Activated T-helper 9 cell treated with anti-CD3 and anti-CD28 coated beads, Interleukin-2, amount 50 U/mL, for 16 hours (primary cell): ENCODE measurements around the gene EGLN1.
"Not testable (repeated sequence)": the region's sequence is repeated elsewhere in the genome, so short reads cannot be mapped to it uniquely, and the experiment has no call there.

ENCODE experiments used
- DNase-seq: peaks from one replicate; pipeline ENCODE4 v3.0.0-alpha.2; 2020; ENCODE audit warnings: low read depth

EGLN1 gene

GRCh38 chr1:231421971-231422797 is at the start of gene EGLN1:
Gene EGLN1, minus strand, starts transcription at chr1:231422287. Its CDS starts 399 bp downstream, at chr1:231421888.
- DNase-seq: peak; percentile 77

GRCh38 chr1:231471500-231471899 is 49.4 kb upstream of the EGLN1 start:
- DNase-seq: not testable (repeated sequence)

GRCh38 chr1:231471027-231471426 is 48.9 kb upstream of the EGLN1 start:
- not testable (repeated sequence) for DNase-seq

GRCh38 chr1:231467986-231468385 is 45.9 kb upstream of the EGLN1 start:
- DNase-seq: no peak

GRCh38 chr1:231465051-231465450 is 43.0 kb upstream of the EGLN1 start:
- DNase-seq: no peak

GRCh38 chr1:231463541-231463940 is 41.5 kb upstream of the EGLN1 start:
- no peak for DNase-seq

- peak; percentile 30 for DNase-seq
Observed at GRCh38 chr1:231460614-231461013, 38.5 kb upstream of the EGLN1 start.

- not testable (repeated sequence) for DNase-seq
Observed at GRCh38 chr1:231459438-231459837, 37.4 kb upstream of the EGLN1 start.

- DNase-seq: not testable (repeated sequence)
Observed at GRCh38 chr1:231457956-231458355, 35.9 kb upstream of the EGLN1 start.

- not testable (repeated sequence) for DNase-seq
Observed at GRCh38 chr1:231454133-231454532, 32.0 kb upstream of the EGLN1 start.

GRCh38 chr1:231446138-231446537 is 24.1 kb upstream of the EGLN1 start:
- no peak for DNase-seq

GRCh38 chr1:231444059-231444458 is 22.0 kb upstream of the EGLN1 start:
- DNase-seq: no peak

GRCh38 chr1:231443363-231443762 is 21.3 kb upstream of the EGLN1 start:
- no peak for DNase-seq

GRCh38 chr1:231442735-231443134 is 20.6 kb upstream of the EGLN1 start:
- no peak for DNase-seq

- no peak for DNase-seq
Observed at GRCh38 chr1:231432996-231433395, 10.9 kb upstream of the EGLN1 start.

- no peak for DNase-seq
Observed at GRCh38 chr1:231431665-231432415, 9.8 kb upstream of the EGLN1 start.

- not testable (repeated sequence) for DNase-seq
Observed at GRCh38 chr1:231430678-231431352, 8.7 kb upstream of the EGLN1 start.

- DNase-seq: no peak
Observed at GRCh38 chr1:231428377-231428776, 6.3 kb upstream of the EGLN1 start.

GRCh38 chr1:231424950-231425805 is 3.1 kb upstream of the EGLN1 start:
- DNase-seq: no peak

GRCh38 chr1:231423648-231424047 is 1.6 kb upstream of the EGLN1 start:
- DNase-seq: no peak

- no peak for DNase-seq
Observed at GRCh38 chr1:231422798-231423309, 767 bp upstream of the EGLN1 start.
